ENCODE results near the gene TANC2.
"Not testable (repeated sequence)": the region's sequence is repeated elsewhere in the genome, so short reads cannot be mapped to it uniquely, and the experiment has no call there.

Gene TANC2

GRCh38 chr17:62965174-62965685 is 805 bp upstream of the TANC2 start:
- DNase-seq = no peak

GRCh38 chr17:62966426-62967204 is 580 bp downstream of the TANC2 start:
- DNase-seq = peak; percentile 8

DNA sequence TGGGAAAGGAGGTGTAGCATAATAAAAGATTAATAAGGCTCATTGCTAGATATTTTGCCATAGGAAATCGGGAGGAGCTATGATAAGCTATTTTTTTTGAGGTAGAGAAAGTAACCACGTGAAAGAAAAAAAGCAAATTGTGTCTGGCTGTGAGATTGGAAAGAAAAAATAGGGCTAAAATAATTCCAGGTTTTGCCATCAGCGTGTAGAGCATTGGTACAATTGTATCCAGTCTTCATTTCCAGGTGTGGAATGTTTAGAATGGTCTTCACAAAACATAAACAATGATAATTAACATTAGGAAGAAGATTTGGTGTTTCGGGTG is 1.1 kb downstream of the TANC2 start:
- DNase-seq = no peak

- DNase-seq = peak; percentile 87
Observed at GRCh38 chr17:62968445-62968923, 2.4 kb downstream of the TANC2 start.

- DNase-seq = no peak
Observed at GRCh38 chr17:62970610-62971009, 4.6 kb downstream of the TANC2 start.

GRCh38 chr17:62971853-62972252 is 5.8 kb downstream of the TANC2 start:
- DNase-seq = no peak

- no peak for DNase-seq
Observed at GRCh38 chr17:62974788-62975187, 8.8 kb downstream of the TANC2 start.

- no peak for DNase-seq
Observed at GRCh38 chr17:62975206-62975605, 9.2 kb downstream of the TANC2 start.

DNA sequence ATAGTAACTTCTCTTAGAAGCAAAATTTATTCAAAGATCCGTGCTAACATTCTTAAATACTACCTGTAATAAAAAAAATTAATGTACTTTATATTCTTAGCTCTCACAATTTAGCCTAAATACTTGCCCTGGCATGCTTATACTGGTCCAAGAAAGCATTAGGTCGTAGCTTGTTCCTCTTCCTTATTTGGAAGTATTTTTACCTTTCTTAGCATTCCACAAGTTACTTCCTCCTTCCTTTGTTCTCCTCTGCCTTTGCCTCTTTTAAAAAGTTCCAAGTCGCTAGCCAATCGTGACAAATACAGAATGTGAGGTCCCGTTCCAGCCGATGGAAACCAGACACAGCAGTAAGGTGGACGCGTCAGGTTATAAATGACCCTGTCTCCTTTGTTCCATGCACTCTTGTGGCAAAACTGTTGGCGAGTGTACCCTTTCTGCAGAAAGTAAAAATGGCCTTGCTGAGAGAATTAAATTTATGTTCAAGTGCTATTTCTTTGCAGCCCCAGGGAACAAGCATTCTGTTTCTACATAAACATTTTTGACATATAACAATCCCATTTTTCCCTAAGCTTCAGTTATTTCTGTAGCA is 10.7 kb downstream of the TANC2 start:
- not testable (repeated sequence) for DNase-seq

- DNase-seq = no peak
Observed at GRCh38 chr17:62980842-62981241, 14.8 kb downstream of the TANC2 start.

DNA sequence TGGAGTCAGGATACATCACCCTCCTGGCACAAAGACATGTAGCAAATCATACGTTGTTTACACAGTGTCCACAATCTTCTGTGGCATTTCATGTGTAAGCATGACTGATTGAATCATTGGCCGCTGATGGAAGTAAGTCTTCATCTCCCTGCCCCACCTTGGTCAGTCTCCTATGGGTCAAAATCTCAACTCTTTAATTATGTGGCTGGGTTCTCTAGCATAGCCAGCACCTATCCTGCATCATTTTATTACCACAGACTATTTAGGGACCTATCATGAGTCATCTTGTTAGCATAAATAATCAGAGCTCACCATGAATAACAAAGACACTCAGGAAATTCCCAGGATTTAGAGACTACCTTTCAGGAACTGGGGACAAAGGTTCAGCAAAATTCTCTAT is 15.9 kb downstream of the TANC2 start:
- no peak for DNase-seq

DNA sequence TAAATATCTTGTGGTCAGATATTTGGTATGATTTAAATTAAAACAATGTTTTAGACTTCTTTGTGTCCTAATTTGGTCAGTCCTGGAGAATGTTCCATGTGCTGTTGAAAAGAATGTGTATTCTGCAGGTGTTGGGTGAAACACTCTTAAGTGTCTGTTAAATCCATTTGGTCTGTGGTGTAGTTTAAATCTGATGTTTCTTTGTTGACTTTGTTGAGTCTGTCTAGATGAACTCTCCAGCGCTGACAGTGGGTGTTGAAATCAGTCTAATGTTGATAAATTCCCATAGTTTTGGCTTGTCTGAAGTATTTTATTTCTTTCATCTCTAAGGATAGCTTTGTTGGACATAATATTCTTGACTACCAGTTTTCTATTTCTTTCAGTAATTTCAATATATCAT is 18.8 kb downstream of the TANC2 start:
- no peak for DNase-seq

DNA sequence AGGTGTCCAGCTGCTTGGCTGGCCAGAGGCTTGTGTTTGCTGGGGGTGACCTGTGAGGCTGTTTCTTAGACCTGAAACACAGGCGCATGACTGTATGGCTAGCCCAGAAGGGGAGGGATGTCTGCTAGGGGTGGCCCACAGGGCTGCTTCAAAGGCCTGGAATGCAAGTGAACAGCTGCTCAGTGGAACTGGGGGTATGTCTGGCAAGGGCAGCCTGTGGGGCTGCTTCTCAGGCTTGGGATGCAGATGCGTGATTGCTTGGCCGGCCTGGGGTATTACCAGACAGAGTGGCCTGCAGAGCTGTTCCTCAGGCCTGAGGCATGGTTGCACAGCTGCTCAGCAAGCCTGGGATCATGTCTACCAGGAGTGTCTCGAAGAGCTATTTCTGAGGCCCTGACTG is 20.5 kb downstream of the TANC2 start:
- DNase-seq = no peak

- DNase-seq = no peak
Observed at GRCh38 chr17:62987136-62987535, 21.1 kb downstream of the TANC2 start.

GRCh38 chr17:62989501-62989900 is 23.5 kb downstream of the TANC2 start:
- no peak for DNase-seq

DNA sequence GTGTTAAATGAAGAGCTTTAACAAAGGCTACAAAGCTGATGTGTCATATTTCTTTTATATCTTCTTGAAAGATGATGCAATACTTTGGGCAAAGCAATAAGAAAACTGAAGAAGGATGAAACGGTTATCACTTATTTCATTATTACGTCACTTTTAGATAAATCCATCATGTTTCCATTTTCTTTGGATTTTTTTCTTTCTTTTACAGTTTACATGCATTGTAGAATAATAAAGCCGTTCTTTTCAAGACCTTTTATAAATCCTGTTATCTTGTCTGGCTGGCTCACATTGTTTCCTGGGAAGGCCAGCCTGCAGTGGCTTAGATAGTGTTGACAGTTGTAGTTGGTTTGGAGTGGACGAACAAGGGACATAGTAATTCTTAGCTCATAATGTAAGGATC is 28.9 kb downstream of the TANC2 start:
- DNase-seq = peak; percentile 90

DNA sequence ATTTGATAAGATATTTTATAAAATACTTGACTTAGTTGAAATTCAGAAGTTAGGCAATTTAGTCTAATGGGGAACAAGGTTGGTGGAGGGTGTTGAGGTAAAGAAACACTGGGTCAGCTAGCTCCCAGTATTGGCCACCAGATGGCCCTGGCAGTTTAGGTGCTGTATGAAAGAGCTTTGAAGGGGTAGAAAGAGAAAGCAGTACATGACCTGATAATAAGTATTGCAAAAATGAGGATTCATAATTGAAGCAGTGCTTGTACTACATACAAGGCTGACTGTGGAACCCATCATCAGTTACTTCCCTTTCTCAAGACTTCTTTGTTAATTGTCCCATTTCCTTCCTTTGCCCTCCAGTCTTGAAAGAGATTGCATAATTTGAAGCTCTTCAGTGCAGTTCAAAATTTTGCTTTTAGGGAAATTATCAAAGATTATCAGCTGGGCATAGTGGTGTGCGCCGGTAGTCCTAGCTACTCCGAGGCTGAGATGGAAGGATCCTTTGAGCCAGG is 29.4 kb downstream of the TANC2 start:
- peak; percentile 87 for DNase-seq

- DNase-seq = no peak
Observed at GRCh38 chr17:62996221-62996620, 30.2 kb downstream of the TANC2 start.

GRCh38 chr17:62998166-62998565 is 32.1 kb downstream of the TANC2 start:
- DNase-seq = no peak

DNA sequence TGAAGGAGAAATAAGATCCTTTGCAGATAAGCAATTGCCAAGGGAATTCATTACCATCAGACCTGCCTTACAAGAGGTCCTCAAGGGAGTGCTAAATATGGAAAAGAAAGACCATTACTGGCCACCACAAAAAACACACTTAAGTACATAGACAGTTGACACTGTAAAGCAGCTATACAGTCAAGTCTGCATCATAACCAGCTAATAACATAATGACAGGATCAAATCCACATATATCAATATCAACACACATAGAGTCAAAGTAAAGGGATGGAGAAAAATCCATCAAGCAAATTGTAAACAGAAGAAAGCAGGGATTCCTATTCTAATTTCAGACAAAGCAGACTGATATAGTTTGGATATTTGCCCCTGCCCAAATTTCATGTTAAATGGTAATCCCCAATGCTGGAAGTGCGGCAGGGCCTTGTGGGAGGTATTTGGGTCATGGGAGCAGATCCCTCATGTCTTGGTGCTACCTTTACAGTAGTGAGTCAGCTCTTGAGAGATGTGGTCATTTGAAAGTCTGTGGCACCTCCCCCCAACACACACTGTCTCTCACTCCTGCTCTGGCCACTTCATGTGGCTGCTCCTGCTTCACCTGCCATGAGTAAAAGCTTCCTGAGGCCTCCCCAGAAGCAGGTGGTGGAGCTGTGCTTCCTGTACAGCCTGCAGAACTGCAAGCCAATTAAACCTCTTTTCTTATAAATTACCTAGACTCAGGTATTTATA is 32.8 kb downstream of the TANC2 start:
- DNase-seq = no peak

GRCh38 chr17:62999736-63000135 is 33.7 kb downstream of the TANC2 start:
- no peak for DNase-seq

- DNase-seq = no peak
Observed at GRCh38 chr17:63001689-63002394, 35.8 kb downstream of the TANC2 start.

GRCh38 chr17:63002625-63003024 is 36.6 kb downstream of the TANC2 start:
- DNase-seq = no peak

All from hematopoietic multipotent progenitor cell treated with erythropoietin and hydrocortisone succinate and interleukin-3 and kit ligand, for 8 days (in vitro differentiated cells).